ENCODE data around the gene STX18. TPM values are rescaled to one million over a fixed set of nuclear protein-coding genes. Genes with fewer than 3 reads are reported as not detected.

The STX18 gene
- total RNA-seq, 1 experiment from 2014 or later, result 20.9 TPM

DNA sequence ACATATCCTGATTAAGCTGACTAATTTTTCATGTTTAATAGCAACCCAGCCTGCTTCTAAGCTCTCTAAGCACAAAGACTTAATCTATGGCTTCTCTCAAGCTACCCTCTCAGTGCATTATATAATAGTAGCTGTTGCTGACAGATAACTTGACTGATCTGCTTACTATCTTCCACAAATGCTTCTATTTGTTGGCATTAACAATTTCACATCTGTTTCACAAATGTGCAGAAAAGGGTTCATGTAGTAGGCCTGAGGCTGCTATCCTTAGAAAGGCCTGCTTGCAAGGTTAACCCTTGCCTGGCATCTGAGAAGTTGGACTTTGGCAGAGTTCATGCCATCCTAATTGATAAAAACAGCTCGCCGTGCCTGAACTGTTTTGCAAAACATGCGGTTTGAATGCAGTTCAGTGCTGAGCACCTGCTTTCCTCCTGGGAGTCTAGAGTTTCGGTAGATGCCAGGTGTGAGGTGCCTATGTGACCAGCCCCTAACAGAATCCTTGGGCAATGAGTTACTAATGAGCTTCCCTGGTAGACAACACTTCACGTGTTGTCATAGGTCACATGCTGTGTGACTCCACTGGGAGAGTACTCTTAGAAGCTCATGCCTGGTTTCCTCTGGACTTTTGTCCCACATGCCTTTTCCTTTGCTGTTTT lies 86.5 kb downstream of the STX18 start:
- no peak overlapping the region for H3K27ac Mint-ChIP-seq
- no peak for TF ChIP-seq CTCF (conservative IDR thresholded peaks at IDR 0.05)
- H3K9me3 Mint-ChIP-seq, result no peaks in the 10 kb centered on the region
- Histone ChIP-seq H3K56ac (ENCODE audit: insufficient read length, low read depth, low read length) (no peak overlapping the region), H3K23ac (ENCODE audit: insufficient read length, low read depth, low read length) (no peak overlapping the region), H3K4me2 (ENCODE audit: insufficient read depth, insufficient read length, low read length) (no peak overlapping the region), H4K5ac (ENCODE audit: insufficient read length, low read depth, low read length) (no peak overlapping the region), H4K20me1 (ENCODE audit: control insufficient read depth, insufficient read depth, insufficient read length) (no peaks in the 10 kb centered on the region), H3K9ac (ENCODE audit: extremely low read depth, insufficient read length, low read length) (no peak overlapping the region), H2BK12ac (ENCODE audit: insufficient read length, low read depth, low read length) (no peak overlapping the region), H3K4me1 (ENCODE audit: insufficient read depth, low read length) (peaks cover 13% of the 10 kb centered on the region; the same call in 1 of the 2 replicates), H2AFZ (ENCODE audit: low read length) (no peak overlapping the region), H2AK5ac (ENCODE audit: insufficient read length, low read length) (no peak overlapping the region), H3K79me2 (ENCODE audit: insufficient read depth, low read length) (no peaks in the 10 kb centered on the region), H4K91ac (ENCODE audit: insufficient read length, low read depth, low read length) (no peak overlapping the region), H3K4ac (ENCODE audit: low read depth, low read length) (no peak overlapping the region), H3K27me3 (ENCODE audit: insufficient read depth, low read length) (no peaks in the 10 kb centered on the region), H2BK15ac (ENCODE audit: low read depth, low read length) (no peak overlapping the region), H4K8ac (replicated peaks; ENCODE audit: insufficient read length, low read depth, low read length) (no peak overlapping the region), H3K23me2 (ENCODE audit: insufficient read length, low read depth, low read length, poor library complexity, severe bottlenecking) (no peaks in the 10 kb centered on the region), H3K14ac (ENCODE audit: insufficient read depth, low read length) (no peak overlapping the region), H2BK5ac (ENCODE audit: insufficient read length, low read length) (no peak overlapping the region), H3K9me3 (ENCODE audit: control insufficient read depth, low read depth, low read length) (no peaks in the 10 kb centered on the region), H3K27ac (ENCODE audit: insufficient read length, low read depth, low read length) (no peak overlapping the region), H3T11ph (ENCODE audit: low read length) (no peak overlapping the region), H2BK20ac (ENCODE audit: low read depth, low read length, poor library complexity, severe bottlenecking) (no peak overlapping the region), H3K79me1 (ENCODE audit: insufficient read depth, low read depth, low read length, poor library complexity, severe bottlenecking) (no peaks in the 10 kb centered on the region), H2BK120ac (ENCODE audit: low read depth, low read length, poor library complexity, severe bottlenecking) (no peak overlapping the region), H3K18ac (ENCODE audit: insufficient read length, low read depth, low read length) (no peak overlapping the region)
- H3K4me3 Mint-ChIP-seq, result no peak overlapping the region
- peaks cover 5 to 30% (median 10%) of the 10 kb centered on the region in 3 experiments; a peak in 6 of 7 replicates for H3K36me3 Mint-ChIP-seq (ENCODE audit: insufficient read depth in 1 of 3, low read depth in 3 of 3)
- no peaks in the 10 kb centered on the region; the same call in 1 of the 2 replicates for H3K27me3 Mint-ChIP-seq (ENCODE audit: low read depth)
- no peak for DNase-seq
- no CpG with 5 or more reads among the region's 5 CpGs for WGBS (ENCODE audit: extremely low coverage, insufficient read length, low lambda C conversion rate)
- peaks cover 19 to 30% of the 10 kb centered on the region in 2 experiments for H3K4me1 Mint-ChIP-seq
